Cardiac atrium fibroblast (primary cell): Measurements from ENCODE around the gene NSD2. TPM values are rescaled to one million over a fixed set of nuclear protein-coding genes. Genes with fewer than 3 reads are reported as not detected.

Source experiments
- total RNA-seq: library from RNA; depleted of rRNA; stranded (reverse); fragments of >200 nt; gene quantifications from 2 replicates; pipeline ENCODE4 v1.2.3, GENCODE V29; 2015

NSD2 gene
- total RNA-seq: 15.2 and 21.9 TPM in 2 replicates

GRCh38 chr4:1870578-1871443 is at the start of gene NSD2:
TSS of gene NSD2 (plus strand) at chr4:1871393. CDS start at chr4:1900655, 29,262 bp downstream.

GRCh38 chr4:1856071-1856942 is 14.9 kb upstream of the NSD2 start, which contains the start of gene LETM1:
TSS of gene LETM1 (minus strand) at chr4:1856156. CDS start at chr4:1855950, 206 bp downstream.

GRCh38 chr4:2008921-2009650 is 137.9 kb downstream of the NSD2 start, which contains the start of gene NELFA:
TSS of gene NELFA (minus strand) at chr4:2008974. CDS start at chr4:2008959, 15 bp downstream.

Other genes with a start within 250 kb of the NSD2 start
- gene FAM53A, start 187.1 kb upstream of the NSD2 start, total RNA-seq: 2.0 and 16.4 TPM in 2 replicates
- 64.2 and 72.0 TPM in 2 replicates for gene SLBP, start 159.1 kb upstream of the NSD2 start, total RNA-seq
- 38.6 and 48.6 TPM in 2 replicates for gene TMEM129, start 150.1 kb upstream of the NSD2 start, total RNA-seq
- 11.0 and 12.5 TPM in 2 replicates for gene TACC3, start 149.9 kb upstream of the NSD2 start, total RNA-seq
- 1.8 and 3.4 TPM in 2 replicates for gene FGFR3, start 78.1 kb upstream of the NSD2 start, total RNA-seq
- gene LETM1, start 15.2 kb upstream of the NSD2 start, total RNA-seq: 34.3 and 44.6 TPM in 2 replicates
- gene NELFA, start 137.6 kb downstream of the NSD2 start, total RNA-seq: 10.3 and 10.4 TPM in 2 replicates
- gene NAT8L, start 187.9 kb downstream of the NSD2 start, total RNA-seq: under 0.01 and 0.36 TPM in 2 replicates